Stimulated activated CD4-positive, alpha-beta T cell treated with anti-CD3 and anti-CD28 coated beads, Interleukin-4, amount 100 ng/mL, for 48 hours (primary cell): Measurements from ENCODE around the gene SLC30A7.

Experiments
- DNase-seq, 2 donors: peaks; one replicate each; pipeline ENCODE4 v3.0.0-alpha.2; 2020; ENCODE audit warnings: low read depth in 2 of 2

SLC30A7 gene

GRCh38 chr1:100979631-100980030 is 83.7 kb downstream of the SLC30A7 start:
- no peak for DNase-seq

GRCh38 chr1:100982793-100983192 is 86.9 kb downstream of the SLC30A7 start:
- DNase-seq, result no peak

DNA sequence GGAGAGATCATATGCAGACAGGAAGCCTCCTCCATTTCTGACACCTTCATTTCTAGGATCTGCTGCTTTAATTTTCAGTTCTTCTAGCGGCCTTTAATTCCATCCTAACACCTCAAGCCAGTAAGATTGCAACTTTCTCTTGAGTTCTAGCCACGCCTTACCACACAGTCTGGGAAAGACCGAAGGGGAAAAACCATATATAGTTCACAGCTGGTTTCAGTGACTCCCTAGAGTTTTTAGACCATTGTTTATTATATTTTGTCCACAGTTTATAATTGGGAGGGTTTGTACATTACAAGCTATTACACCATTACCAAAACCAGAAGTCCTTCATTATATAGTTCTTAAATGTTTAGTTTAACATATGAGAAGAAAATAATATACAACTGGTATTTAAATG is 92.2 kb downstream of the SLC30A7 start:
- no peak for DNase-seq

- no peak for DNase-seq
These were observed 93.6 kb downstream of the SLC30A7 start for GRCh38 chr1:100989306-100990077.

GRCh38 chr1:100995198-100995988 is 99.5 kb downstream of the SLC30A7 start:
- DNase-seq, result no peak

DNA sequence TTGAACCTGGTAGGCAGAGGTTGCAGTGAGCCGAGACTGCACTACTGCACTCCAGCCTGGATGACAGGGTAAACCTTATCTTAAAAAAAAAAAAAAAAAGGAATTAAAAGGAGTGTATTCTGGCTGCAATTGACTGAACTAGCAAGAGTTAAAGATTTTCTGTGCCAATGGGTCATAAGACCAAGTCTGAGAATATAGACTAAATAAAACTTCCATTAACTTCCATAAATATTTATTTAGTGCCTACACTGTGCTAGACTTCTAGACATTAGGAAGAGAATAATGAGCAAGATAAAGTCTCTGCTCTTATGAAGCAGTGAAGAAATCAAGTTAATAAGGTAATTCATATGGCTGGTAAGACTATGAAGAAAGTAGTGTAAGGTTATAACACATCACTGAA is 102.5 kb downstream of the SLC30A7 start:
- no peak for DNase-seq

DNA sequence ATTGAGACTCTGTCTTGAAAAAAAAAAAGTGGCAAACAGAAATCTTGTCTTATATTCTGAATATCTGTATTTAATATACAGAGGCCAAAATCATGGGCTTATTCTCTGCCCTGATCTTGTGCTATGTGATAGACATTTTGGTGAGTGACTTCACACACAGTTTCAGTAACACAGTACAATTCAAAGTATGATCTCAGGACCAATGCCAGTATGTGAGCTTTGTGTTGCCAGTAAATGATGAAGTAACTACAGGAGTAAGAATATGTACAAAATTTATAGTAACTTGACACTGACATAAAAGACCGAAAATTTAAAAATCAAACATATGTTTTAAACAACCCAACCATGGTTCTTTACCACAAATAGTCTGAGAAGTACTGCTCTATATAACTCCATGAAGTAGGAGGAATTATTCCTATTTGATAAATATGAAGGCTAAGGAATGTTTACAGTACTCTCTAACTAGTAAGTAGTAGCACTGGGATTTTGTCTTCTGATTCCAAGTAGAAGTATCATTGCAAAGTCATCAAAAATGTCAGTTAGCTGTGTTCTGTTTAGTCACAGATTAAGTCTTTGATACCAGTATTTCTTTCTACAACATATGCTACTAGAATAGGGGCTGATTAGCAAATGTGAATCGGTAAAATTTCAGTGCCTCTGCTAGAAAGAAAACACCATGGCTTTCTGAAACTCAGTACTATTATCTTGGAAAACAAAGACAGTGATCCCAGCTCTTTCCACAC is 104.4 kb downstream of the SLC30A7 start:
- DNase-seq, result no peak

DNA sequence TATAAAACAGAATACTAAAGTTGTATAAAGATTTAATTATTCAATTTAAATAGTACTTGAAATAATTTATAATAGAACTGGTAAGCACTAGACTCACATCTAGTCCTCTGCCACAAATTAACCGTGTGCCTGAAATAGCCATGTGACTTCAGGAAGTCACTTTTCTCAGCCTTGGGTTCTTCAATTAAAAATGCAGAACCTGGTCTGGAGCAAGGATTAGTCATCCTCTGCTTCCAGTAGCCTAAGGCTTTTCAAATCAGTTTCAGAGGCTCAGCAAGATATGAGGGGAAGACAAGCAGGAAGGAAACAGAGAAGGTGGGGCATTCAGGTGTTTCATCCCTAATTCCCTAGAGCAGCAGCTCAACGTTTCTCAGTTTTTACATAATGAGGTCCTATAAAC is 106.7 kb downstream of the SLC30A7 start:
- no peak for DNase-seq

GRCh38 chr1:101003012-101003650 is 107.2 kb downstream of the SLC30A7 start:
- DNase-seq, result no peak

DNA sequence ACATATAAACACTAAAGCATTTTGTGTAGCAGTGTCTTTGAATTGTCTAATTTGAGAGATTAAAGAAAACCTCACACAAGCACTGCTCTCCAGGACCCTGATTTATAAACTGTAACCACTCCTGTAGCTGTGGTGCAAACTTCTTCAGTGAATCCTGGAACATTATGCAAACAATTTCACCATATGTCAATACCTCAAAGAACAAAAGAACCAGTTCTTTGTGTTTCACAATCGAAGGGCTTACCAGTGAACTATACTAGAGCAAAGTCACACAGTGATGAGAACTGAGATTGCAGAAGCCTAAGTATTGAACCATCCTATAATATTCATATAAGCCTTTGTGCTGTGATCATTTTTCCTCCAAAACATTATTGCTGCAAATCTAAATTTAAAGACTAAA is 108.2 kb downstream of the SLC30A7 start:
- no peak for DNase-seq

- no peak for DNase-seq
These were observed 108.8 kb downstream of the SLC30A7 start for GRCh38 chr1:101004670-101005069.

- DNase-seq, result no peak
These were observed 109.3 kb downstream of the SLC30A7 start for GRCh38 chr1:101005183-101005582.

- no peak for DNase-seq
These were observed 110.0 kb downstream of the SLC30A7 start for GRCh38 chr1:101005871-101006270.

DNA sequence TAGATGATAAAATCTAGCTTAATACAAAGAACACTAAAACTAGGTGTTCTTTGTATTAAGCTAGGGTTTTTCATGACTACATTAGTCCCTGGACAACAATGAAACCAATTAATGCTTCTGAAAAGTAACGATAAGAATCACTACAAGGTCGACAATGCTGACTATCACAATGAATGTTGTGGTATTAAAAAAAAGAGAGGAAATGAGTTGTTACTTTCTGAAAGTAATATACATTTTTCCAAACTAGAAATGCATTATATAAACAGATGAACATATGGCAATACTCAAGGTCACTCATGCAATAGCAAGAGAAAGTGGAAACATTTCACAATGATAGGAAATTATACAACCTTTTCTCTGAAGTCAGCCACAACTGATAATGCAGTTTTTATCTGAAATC is 110.7 kb downstream of the SLC30A7 start:
- DNase-seq, result no peak

GRCh38 chr1:101008229-101008834 is 112.4 kb downstream of the SLC30A7 start:
- no peak for DNase-seq

DNA sequence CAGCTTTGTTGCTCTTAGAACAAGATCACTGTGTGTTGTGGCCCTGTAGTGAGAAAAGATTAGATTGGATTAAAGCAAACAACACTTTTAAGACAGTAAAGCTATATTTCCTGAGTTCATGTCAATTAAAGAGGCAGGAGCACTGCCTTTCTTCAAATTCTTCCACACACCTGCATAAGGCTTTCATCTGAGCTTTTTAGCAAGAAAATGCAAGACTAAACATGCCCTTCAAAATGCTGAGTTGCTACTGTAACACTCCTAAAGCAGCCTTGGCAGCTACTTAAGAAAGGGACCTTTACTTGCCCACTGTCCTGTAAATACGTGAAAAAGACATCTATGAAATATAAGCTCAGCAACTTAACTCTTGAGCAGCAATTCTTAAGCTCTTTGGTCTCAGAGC is 117.9 kb downstream of the SLC30A7 start:
- DNase-seq, result no peak

DNA sequence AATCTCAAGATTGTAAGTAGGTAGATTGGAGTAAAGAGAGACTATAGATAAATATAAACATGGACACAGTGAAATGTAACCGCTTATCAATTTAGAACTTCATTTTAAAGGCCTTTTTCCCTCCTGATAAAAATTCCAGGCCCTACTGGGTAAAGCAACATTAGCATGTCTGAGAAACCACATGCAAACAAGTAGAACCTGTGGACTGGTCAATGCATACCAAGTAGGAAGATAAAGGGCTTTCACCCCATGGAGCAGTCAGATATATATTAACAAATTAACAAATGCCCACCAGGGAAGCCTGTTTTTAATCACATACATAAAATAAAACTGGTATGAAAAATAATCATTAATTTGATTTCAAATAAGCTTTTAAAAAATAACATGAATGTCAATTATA is 121.6 kb downstream of the SLC30A7 start:
- no peak for DNase-seq

DNA sequence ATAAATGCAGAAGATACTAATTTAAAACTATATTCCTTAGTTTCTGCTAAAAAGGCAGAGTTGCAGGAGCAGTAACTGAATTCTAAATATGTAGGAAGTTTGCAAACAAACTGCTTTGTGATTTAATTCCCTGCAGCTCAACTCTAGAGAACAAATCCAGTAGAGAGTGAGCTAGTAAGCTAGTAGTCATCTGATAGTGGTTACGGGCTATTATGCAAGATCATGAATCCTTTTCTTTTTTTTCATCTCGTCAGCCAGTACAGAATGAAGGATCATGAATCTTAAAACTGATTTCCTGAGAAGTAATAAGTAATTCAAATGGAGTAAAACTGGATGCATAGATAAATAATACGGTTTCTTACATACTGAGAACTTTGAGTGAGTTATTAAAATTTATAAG is 126.4 kb downstream of the SLC30A7 start:
- DNase-seq, result no peak

- peak in 1 of 2 donors; percentile 2 for DNase-seq
These were observed 129.4 kb downstream of the SLC30A7 start for GRCh38 chr1:101025283-101025656.

GRCh38 chr1:101025657-101026429 is 130.0 kb downstream of the SLC30A7 start, which contains the start of gene DPH5:
Gene DPH5 (minus strand): TSS chr1:101025784. CDS start chr1:101025443, 341 bp downstream.
- peak; percentile 87 to 89 for DNase-seq

DNA sequence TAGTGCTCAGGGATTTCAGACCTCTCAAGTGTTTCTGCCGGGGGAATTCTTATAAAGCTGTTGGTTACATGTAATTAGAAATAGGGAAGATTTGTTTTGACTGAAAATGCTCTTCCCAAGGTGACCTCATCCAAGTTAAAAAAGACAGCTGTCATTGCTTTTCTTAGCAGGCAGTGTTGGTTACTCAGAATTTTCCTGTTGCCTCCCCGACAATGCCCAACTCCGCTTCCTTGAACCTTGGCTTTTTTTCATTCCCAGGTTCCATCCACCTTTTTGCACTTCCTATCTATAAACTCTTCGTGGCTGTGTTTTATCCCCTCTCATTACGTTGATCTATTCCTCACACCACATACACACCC is 130.5 kb downstream of the SLC30A7 start:
- no peak for DNase-seq
